Fibroblast of lung (primary cell): ENCODE results near the gene ERBB4.
"Not testable (repeated sequence)": the region's sequence is repeated elsewhere in the genome, so short reads cannot be mapped to it uniquely, and the experiment has no call there.

Source experiments
- EZH2 ChIP-seq: IDR thresholded peaks from 2 replicates; pipeline ENCODE4 v1.5.1; 2012; ENCODE audit warnings: low read length, control low read depth, mild to moderate bottlenecking; ENCODE audit errors: missing control alignments
- TF ChIP-seq, protein P1 (sequence below), 2 donors: IDR thresholded peaks in 1 of 2; conservative IDR thresholded peaks in 1 of 2; 1 replicate in 1 of 2; 2 replicates in 1 of 2; pipeline ENCODE4 v1.5.1; 2011 to 2012; ENCODE audit warnings: low read length in 2 of 2, control low read depth in 1 of 2, inconsistent platforms in 1 of 2, low read depth in 1 of 2, mild to moderate bottlenecking in 1 of 2

- TF ChIP-seq EZH2, result not testable (repeated sequence)
- TF ChIP-seq, protein P1, sequence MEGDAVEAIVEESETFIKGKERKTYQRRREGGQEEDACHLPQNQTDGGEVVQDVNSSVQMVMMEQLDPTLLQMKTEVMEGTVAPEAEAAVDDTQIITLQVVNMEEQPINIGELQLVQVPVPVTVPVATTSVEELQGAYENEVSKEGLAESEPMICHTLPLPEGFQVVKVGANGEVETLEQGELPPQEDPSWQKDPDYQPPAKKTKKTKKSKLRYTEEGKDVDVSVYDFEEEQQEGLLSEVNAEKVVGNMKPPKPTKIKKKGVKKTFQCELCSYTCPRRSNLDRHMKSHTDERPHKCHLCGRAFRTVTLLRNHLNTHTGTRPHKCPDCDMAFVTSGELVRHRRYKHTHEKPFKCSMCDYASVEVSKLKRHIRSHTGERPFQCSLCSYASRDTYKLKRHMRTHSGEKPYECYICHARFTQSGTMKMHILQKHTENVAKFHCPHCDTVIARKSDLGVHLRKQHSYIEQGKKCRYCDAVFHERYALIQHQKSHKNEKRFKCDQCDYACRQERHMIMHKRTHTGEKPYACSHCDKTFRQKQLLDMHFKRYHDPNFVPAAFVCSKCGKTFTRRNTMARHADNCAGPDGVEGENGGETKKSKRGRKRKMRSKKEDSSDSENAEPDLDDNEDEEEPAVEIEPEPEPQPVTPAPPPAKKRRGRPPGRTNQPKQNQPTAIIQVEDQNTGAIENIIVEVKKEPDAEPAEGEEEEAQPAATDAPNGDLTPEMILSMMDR (conservative IDR thresholded peaks at IDR 0.05 in 1 of 2, IDR thresholded peaks at IDR 0.05 in 1 of 2; ENCODE audit: low read depth in 1 of 2, low read length in 2 of 2), result not testable (repeated sequence)
Measured at GRCh38 chr2:212010305-212010704, 528.3 kb downstream of the ERBB4 start.
